ENCODE data around the gene RDH13. TPM values are rescaled to one million over a fixed set of nuclear protein-coding genes. Genes with fewer than 3 reads are reported as not detected.
"Not testable (repeated sequence)": the region's sequence is repeated elsewhere in the genome, so short reads cannot be mapped to it uniquely, and the experiment has no call there.

The RDH13 gene
- total and polyA plus RNA-seq, 12 donors = 6.8 to 27.9 (median 9.8) TPM

- DNase-seq = no peak
- no peak overlapping the region for H3K27ac ChIP-seq
- no peaks in the 10 kb centered on the region for H3K4me1 ChIP-seq (replicated peaks in 1 of 2)
- WGBS, 4 donors = 35 to 39% (median 36%) methylated on average over 3 of the region's 3 CpGs
- H3K4me3 ChIP-seq = no peak overlapping the region
- intact Hi-C loops (cut with DNase I) = no loop called here
- H3K27me3 ChIP-seq = peaks cover 17% of the 10 kb centered on the region
- TF ChIP-seq CTCF (IDR thresholded peaks at IDR 0.05) = no peak
- no peak for TF ChIP-seq POLR2A (IDR thresholded peaks at IDR 0.05)
- H3K36me3 ChIP-seq (replicated peaks in 1 of 2) = no peaks in the 10 kb centered on the region
- H3K9me3 ChIP-seq (replicated peaks in 1 of 3) = no peaks in the 10 kb centered on the region
These were observed 4.9 kb upstream of the RDH13 start for GRCh38 chr19:55067869-55068268.

DNA sequence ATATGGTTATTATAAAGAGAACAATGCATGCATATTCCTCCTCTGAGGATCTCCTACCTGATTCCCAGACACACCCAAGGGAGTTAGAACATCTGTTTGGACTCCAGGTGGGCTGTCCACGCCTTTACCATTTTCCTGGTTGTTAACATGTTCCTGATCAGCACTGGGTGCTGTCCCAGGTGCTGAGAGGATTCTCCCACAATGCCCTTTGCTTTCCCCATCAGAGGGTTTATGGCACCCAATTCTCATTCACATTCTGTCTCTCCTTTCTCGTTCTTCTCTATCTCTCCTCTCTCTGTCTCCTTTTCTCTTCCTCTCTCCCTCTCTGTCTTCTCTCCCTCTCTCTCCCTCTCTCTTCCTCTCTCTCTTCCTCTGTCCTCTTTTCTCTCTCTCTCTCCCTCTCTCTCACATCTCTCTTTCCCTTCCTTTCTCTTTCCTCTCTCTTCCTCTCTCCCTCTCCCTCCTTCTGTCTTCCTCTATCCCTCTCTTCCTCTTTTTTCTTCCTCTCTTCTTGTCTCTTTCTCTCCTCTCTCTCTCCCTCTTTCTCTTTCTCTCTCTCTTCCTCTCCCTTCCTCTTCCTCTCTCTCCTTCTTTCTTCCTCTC is 3.3 kb upstream of the RDH13 start:
- intact Hi-C loops (cut with DNase I) = no loop called here
- peaks cover 0 to 11% of the 10 kb centered on the region in 2 donors for H3K4me1 ChIP-seq (replicated peaks in 1 of 2)
- no peak overlapping the region for H3K4me3 ChIP-seq
- H3K27me3 ChIP-seq = peaks cover 17% of the 10 kb centered on the region
- DNase-seq = no peak
- H3K27ac ChIP-seq = no peak overlapping the region
- no peaks in the 10 kb centered on the region for H3K9me3 ChIP-seq (replicated peaks in 1 of 3)
- 16 to 22% (median 20%) methylated on average over 2 of the region's 2 CpGs for WGBS, 4 donors
- no peaks in the 10 kb centered on the region for H3K36me3 ChIP-seq (replicated peaks in 1 of 2)
- no peak for TF ChIP-seq POLR2A (IDR thresholded peaks at IDR 0.05)
- TF ChIP-seq CTCF (IDR thresholded peaks at IDR 0.05) = no peak

- H3K27ac ChIP-seq; DNase-seq; H3K4me3 ChIP-seq; H3K36me3 ChIP-seq (replicated peaks in 1 of 2); H3K9me3 ChIP-seq (replicated peaks in 1 of 3); intact Hi-C loops (cut with DNase I): not testable (repeated sequence)
- WGBS, 4 donors = 79 to 86% (median 82%) methylated on average over 9 of the region's 9 CpGs
- Histone ChIP-seq H3K27me3 (peaks cover 11% of the 10 kb centered on the region), H3K4me1 (replicated peaks in 1 of 2) (peaks cover 0 to 11% of the 10 kb centered on the region in 2 donors)
These were observed 2.6 kb upstream of the RDH13 start for GRCh38 chr19:55065516-55065915.

DNA sequence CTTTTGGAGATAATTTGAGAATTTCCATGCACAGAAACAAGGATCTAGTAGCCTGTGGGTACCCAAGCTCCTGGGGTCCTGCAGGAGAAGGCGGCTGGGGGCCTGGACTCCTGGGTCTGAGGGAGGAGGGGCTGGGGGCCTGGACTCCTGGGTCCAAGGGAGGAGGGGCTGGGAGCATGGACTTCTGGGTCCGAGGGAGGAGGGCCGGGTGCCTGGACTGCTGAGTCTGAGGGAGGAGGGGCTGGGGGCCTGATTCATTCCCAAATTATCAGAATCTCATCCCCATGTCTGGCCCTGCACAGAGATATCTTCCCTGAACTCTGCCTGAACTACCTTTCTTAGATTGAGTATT is 520 bp upstream of the RDH13 start:
- peaks cover 0 to under 1% of the 10 kb centered on the region in 2 donors for H3K36me3 ChIP-seq (replicated peaks in 1 of 2)
- intact Hi-C loops (cut with DNase I) = no loop called here
- 66 to 100% (median 70%) methylated on average over 1 to 3 of the region's 3 CpGs for WGBS, 4 donors
- TF ChIP-seq POLR2A (IDR thresholded peaks at IDR 0.05) (no peak), CTCF (IDR thresholded peaks at IDR 0.05) (no peak)
- no peak for DNase-seq
- H3K27ac ChIP-seq = peak overlapping the region in 2 of 5 donors; percentile 19 to 82
- H3K27me3 ChIP-seq = no peaks in the 10 kb centered on the region
- no peaks in the 10 kb centered on the region for H3K9me3 ChIP-seq (replicated peaks in 1 of 3)
- H3K4me3 ChIP-seq = no peak overlapping the region
- H3K4me1 ChIP-seq (replicated peaks in 1 of 2) = peaks cover 0 to 11% of the 10 kb centered on the region in 2 donors

- H3K27ac ChIP-seq; H3K4me3 ChIP-seq; DNase-seq; intact Hi-C loops (cut with DNase I); H3K9me3 ChIP-seq (replicated peaks in 1 of 3); H3K27me3 ChIP-seq: not testable (repeated sequence)
- WGBS, 4 donors = 75 to 93% (median 85%) methylated on average over 9 of the region's 9 CpGs
- peaks cover 0 to 11% of the 10 kb centered on the region in 2 donors for H3K4me1 ChIP-seq (replicated peaks in 1 of 2)
- H3K36me3 ChIP-seq (replicated peaks in 1 of 2) = peaks cover 0 to 29% of the 10 kb centered on the region in 2 donors
These were observed 2.7 kb downstream of the RDH13 start for GRCh38 chr19:55060287-55060686.

Measured in adrenal gland (tissue), 12 donors.